GM12865 (cell line): Measurements from ENCODE around the gene RORB.

Experiments used
- DNase-seq: peaks from one replicate; pipeline ENCODE4 v3.0.0; 2010; ENCODE audit warnings: low read depth
- H3K4me3 ChIP-seq: 2 replicates; pipeline ENCODE4 v1.5.1; 2011; ENCODE audit warnings: mild to moderate bottlenecking, low read depth, low read length, control low read depth
- TF ChIP-seq, protein P1 (sequence below): IDR thresholded peaks from 2 replicates; pipeline ENCODE4 v1.5.1; 2011; ENCODE audit warnings: low read length, control low read depth, low read depth, inconsistent platforms; ENCODE audit not compliant: insufficient read depth; ENCODE audit errors: missing control alignments

The RORB gene

DNA sequence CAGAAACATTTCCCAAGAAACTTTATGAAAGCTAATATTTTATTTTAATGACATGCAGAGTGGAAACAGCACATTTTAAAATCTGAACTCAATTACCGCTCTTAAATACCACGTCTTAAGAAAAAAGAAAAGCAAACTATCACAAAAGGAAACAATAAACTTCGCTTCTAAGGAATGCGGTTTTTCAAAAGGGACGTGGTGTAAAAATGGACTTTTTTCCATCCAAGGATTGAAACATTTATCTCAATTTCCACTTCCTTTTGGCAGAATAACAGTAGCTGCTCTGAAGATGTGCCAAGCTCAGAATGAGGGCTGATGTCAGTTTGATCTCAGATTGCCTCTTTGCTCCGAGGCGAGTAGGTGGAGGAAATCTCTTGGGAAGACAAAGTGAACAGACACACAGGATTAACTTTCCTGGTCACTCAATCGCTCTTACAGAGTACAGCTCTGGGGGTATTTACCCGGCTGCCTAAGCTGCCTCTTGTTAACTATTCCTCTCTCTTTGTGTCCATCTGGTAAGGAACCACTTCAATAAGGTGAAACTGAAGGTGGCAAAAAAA lies 232.1 kb downstream of the RORB start:
- no peak overlapping the region for H3K4me3 ChIP-seq
- DNase-seq: no peak
- TF ChIP-seq, protein P1, sequence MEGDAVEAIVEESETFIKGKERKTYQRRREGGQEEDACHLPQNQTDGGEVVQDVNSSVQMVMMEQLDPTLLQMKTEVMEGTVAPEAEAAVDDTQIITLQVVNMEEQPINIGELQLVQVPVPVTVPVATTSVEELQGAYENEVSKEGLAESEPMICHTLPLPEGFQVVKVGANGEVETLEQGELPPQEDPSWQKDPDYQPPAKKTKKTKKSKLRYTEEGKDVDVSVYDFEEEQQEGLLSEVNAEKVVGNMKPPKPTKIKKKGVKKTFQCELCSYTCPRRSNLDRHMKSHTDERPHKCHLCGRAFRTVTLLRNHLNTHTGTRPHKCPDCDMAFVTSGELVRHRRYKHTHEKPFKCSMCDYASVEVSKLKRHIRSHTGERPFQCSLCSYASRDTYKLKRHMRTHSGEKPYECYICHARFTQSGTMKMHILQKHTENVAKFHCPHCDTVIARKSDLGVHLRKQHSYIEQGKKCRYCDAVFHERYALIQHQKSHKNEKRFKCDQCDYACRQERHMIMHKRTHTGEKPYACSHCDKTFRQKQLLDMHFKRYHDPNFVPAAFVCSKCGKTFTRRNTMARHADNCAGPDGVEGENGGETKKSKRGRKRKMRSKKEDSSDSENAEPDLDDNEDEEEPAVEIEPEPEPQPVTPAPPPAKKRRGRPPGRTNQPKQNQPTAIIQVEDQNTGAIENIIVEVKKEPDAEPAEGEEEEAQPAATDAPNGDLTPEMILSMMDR: no peak

DNA sequence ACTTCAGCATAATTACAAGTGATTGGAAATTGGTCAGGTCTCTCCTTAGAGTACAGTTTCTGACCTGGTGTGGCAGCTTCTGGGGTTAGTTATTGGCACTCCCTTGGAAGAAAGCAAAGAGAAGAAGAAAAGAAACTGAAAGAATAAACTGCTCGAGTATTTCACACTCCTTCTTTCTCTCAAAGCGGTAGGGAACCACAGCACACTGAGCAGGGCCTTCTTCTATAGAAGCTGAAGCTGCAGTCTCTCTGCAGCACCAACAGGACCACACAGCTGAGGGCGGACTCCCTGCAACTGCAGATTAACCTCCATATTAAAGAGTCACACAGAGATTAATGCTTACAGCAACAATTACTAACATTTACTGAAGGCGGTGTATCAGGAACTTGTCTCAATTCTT lies 238.6 kb downstream of the RORB start:
- TF ChIP-seq, protein P1: no peak
- peak; percentile 4 for DNase-seq
- H3K4me3 ChIP-seq: no peak overlapping the region

DNA sequence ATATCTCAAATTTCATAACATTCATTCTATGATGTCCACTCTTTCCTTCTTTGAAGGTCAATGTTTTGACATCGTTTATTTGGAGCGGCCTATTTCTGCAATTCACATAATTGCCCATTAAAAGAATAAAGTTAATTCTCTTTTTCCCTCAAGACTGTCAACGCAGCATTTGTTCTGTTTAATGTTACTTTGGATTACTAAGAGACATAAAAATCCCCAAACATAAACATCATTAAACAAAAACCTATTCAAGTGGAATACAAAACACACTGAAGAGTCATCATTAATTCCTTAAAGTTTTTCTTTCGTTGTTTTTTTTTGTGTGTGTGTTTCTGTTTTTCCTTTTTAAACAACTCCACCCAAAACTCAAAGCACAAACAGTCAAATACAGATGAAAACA lies 239.5 kb downstream of the RORB start:
- DNase-seq: no peak
- TF ChIP-seq, protein P1: no peak
- no peak overlapping the region for H3K4me3 ChIP-seq

DNA sequence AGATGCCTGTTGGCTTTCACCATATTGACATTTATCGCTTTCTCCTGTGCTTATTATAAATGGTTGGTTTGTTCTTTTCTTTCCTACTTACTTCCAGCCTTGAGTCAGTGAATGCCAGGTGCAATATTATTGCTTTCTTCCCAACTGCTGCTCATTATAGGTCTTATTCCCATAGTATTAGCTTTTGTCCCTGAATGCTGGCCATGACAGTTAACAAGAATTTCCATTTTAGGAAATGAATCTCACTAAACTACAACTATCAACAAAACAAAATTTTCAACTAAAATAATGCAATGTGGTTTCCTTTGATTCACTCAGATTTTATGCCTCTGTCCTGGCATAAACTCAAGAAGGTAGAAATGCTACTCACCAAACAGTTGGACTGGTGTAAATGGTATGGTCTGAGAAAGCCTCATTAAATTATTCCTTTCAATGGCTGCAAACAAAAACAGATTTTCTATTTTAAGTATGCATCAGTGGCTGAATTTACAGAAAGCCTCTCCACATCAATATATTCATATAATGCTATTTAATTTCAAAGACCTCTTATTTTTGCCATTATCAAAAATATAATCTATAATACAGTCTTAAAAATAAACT lies 245.2 kb downstream of the RORB start:
- no peak overlapping the region for H3K4me3 ChIP-seq
- DNase-seq: no peak
- TF ChIP-seq, protein P1: no peak
